Thyroid gland (tissue), 4 donors: ENCODE results near the gene IBTK.

Experiments used
- POLR2A ChIP-seq, 2 donors: fragments of 450-650 bp; IDR thresholded peaks; one replicate each; pipeline ENCODE4 v1.6.1; 2017; ENCODE audit warnings: antibody characterized with exemption in 2 of 2, mild to moderate bottlenecking in 2 of 2, moderate library complexity in 1 of 2
- TF ChIP-seq, protein P1 (sequence below), 6 experiments: fragments of 200-600 bp in 3 of 6; fragments of 450-650 bp in 3 of 6; sonication (generic) in 3 of 6; IDR thresholded peaks; one replicate each; pipeline ENCODE4 v1.5.1; 2016 to 2019; ENCODE audit warnings: antibody characterized with exemption in 6 of 6, mild to moderate bottlenecking in 2 of 6, inconsistent platforms in 1 of 6, moderate library complexity in 1 of 6

GRCh38 chr6:82143041-82143481 lies 104.5 kb downstream of the IBTK start:
- TF ChIP-seq, protein P1, sequence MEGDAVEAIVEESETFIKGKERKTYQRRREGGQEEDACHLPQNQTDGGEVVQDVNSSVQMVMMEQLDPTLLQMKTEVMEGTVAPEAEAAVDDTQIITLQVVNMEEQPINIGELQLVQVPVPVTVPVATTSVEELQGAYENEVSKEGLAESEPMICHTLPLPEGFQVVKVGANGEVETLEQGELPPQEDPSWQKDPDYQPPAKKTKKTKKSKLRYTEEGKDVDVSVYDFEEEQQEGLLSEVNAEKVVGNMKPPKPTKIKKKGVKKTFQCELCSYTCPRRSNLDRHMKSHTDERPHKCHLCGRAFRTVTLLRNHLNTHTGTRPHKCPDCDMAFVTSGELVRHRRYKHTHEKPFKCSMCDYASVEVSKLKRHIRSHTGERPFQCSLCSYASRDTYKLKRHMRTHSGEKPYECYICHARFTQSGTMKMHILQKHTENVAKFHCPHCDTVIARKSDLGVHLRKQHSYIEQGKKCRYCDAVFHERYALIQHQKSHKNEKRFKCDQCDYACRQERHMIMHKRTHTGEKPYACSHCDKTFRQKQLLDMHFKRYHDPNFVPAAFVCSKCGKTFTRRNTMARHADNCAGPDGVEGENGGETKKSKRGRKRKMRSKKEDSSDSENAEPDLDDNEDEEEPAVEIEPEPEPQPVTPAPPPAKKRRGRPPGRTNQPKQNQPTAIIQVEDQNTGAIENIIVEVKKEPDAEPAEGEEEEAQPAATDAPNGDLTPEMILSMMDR (IDR thresholded peaks at IDR 0.05): no peak
- no peak for TF ChIP-seq POLR2A (IDR thresholded peaks at IDR 0.05)
